ENCODE data around the gene KRT2. TPM values are rescaled to one million over a fixed set of nuclear protein-coding genes. Genes with fewer than 3 reads are reported as not detected.

Gene KRT2
- total RNA-seq, 1 experiment from 2014 or later = not detected

- no peak overlapping the region for H3K27ac ChIP-seq
- no peaks in the 10 kb centered on the region for H3K36me3 ChIP-seq
- H3K4me3 ChIP-seq = no peak overlapping the region
- no peaks in the 10 kb centered on the region for H3K27me3 ChIP-seq
- no peaks in the 10 kb centered on the region for H3K4me1 ChIP-seq
- no peaks in the 10 kb centered on the region for H3K9me3 ChIP-seq (replicated peaks)
- DNase-seq = no peak
Observed at GRCh38 chr12:52630599-52631200, 21.3 kb downstream of the KRT2 start.

- Histone ChIP-seq H3K9me3 (replicated peaks) (no peaks in the 10 kb centered on the region), H3K36me3 (no peaks in the 10 kb centered on the region), H3K27me3 (no peaks in the 10 kb centered on the region), H3K4me1 (no peaks in the 10 kb centered on the region), H3K4me3 (no peak overlapping the region), H3K27ac (no peak overlapping the region)
- no peak for DNase-seq
Observed at GRCh38 chr12:52630008-52630500, 22.0 kb downstream of the KRT2 start.

- Histone ChIP-seq H3K27ac (no peak overlapping the region), H3K27me3 (no peaks in the 10 kb centered on the region), H3K9me3 (replicated peaks) (no peaks in the 10 kb centered on the region), H3K4me3 (no peak overlapping the region), H3K4me1 (no peaks in the 10 kb centered on the region), H3K36me3 (no peaks in the 10 kb centered on the region)
- DNase-seq = no peak
Observed at GRCh38 chr12:52629281-52630007, 22.6 kb downstream of the KRT2 start.

- H3K4me3 ChIP-seq = no peak overlapping the region
- DNase-seq = no peak
- H3K27me3 ChIP-seq = no peaks in the 10 kb centered on the region
- H3K36me3 ChIP-seq = no peaks in the 10 kb centered on the region
- no peaks in the 10 kb centered on the region for H3K4me1 ChIP-seq
- no peak overlapping the region for H3K27ac ChIP-seq
- H3K9me3 ChIP-seq (replicated peaks) = no peaks in the 10 kb centered on the region
Observed at GRCh38 chr12:52628841-52629240, 23.2 kb downstream of the KRT2 start.

- Histone ChIP-seq H3K4me1 (no peaks in the 10 kb centered on the region), H3K27ac (no peak overlapping the region), H3K27me3 (no peaks in the 10 kb centered on the region), H3K4me3 (no peak overlapping the region), H3K9me3 (replicated peaks) (no peaks in the 10 kb centered on the region), H3K36me3 (no peaks in the 10 kb centered on the region)
- DNase-seq = no peak
Observed at GRCh38 chr12:52628111-52628507, 23.9 kb downstream of the KRT2 start.

- H3K4me1 ChIP-seq = no peaks in the 10 kb centered on the region
- H3K27ac ChIP-seq = no peak overlapping the region
- no peak overlapping the region for H3K4me3 ChIP-seq
- H3K9me3 ChIP-seq (replicated peaks) = no peaks in the 10 kb centered on the region
- H3K36me3 ChIP-seq = no peaks in the 10 kb centered on the region
- no peaks in the 10 kb centered on the region for H3K27me3 ChIP-seq
- no peak for DNase-seq
Observed at GRCh38 chr12:52627395-52628110, 24.5 kb downstream of the KRT2 start.

GRCh38 chr12:52622349-52622748 is 29.7 kb downstream of the KRT2 start:
- H3K4me1 ChIP-seq = no peaks in the 10 kb centered on the region
- H3K27me3 ChIP-seq = peaks cover 12% of the 10 kb centered on the region; the same call in 1 of the 2 replicates
- no peaks in the 10 kb centered on the region for H3K36me3 ChIP-seq
- no peak overlapping the region for H3K4me3 ChIP-seq
- no peak overlapping the region for H3K27ac ChIP-seq
- no peaks in the 10 kb centered on the region for H3K9me3 ChIP-seq (replicated peaks)
- DNase-seq = no peak

GRCh38 chr12:52618866-52619265 is 33.1 kb downstream of the KRT2 start:
- Histone ChIP-seq H3K9me3 (replicated peaks) (no peaks in the 10 kb centered on the region), H3K4me1 (no peaks in the 10 kb centered on the region), H3K36me3 (no peaks in the 10 kb centered on the region), H3K27me3 (peaks cover 12% of the 10 kb centered on the region; the same call in 1 of the 2 replicates), H3K4me3 (no peak overlapping the region), H3K27ac (no peak overlapping the region)
- DNase-seq = no peak

GRCh38 chr12:52618216-52618615 is 33.8 kb downstream of the KRT2 start, which contains the start of gene KRT73:
Gene KRT73, minus strand, starts transcription at chr12:52618559. Its CDS starts 35 bp downstream, at chr12:52618524.
- Histone ChIP-seq H3K27ac (no peak within 1 kb of the TSS), H3K4me3 (no peak within 1 kb of the TSS), H3K27me3 (peaks cover 12% of the 10 kb centered on the region; the same call in 1 of the 2 replicates), H3K36me3 (no peaks in the 10 kb centered on the region), H3K4me1 (no peaks in the 10 kb centered on the region), H3K9me3 (replicated peaks) (no peaks in the 10 kb centered on the region)
- DNase-seq = no peak

GRCh38 chr12:52617403-52617785 is 34.6 kb downstream of the KRT2 start:
- H3K27me3 ChIP-seq = peaks cover 12% of the 10 kb centered on the region; the same call in 1 of the 2 replicates
- no peak overlapping the region for H3K27ac ChIP-seq

GRCh38 chr12:52616680-52617402 is 35.2 kb downstream of the KRT2 start:
- Histone ChIP-seq H3K36me3 (no peaks in the 10 kb centered on the region), H3K27ac (no peak overlapping the region), H3K27me3 (peaks cover 12% of the 10 kb centered on the region; the same call in 1 of the 2 replicates), H3K9me3 (replicated peaks) (no peaks in the 10 kb centered on the region), H3K4me3 (no peak overlapping the region), H3K4me1 (no peaks in the 10 kb centered on the region)
- no peak for DNase-seq

More at GRCh38 chr12:52617403-52617785, 34.6 kb downstream of the KRT2 start:
- no peaks in the 10 kb centered on the region for H3K36me3 ChIP-seq
- H3K9me3 ChIP-seq (replicated peaks) = no peaks in the 10 kb centered on the region
- no peak overlapping the region for H3K4me3 ChIP-seq
- no peak for DNase-seq
- no peaks in the 10 kb centered on the region for H3K4me1 ChIP-seq

- Histone ChIP-seq H3K36me3 (no peaks in the 10 kb centered on the region), H3K27me3 (peaks cover 12% of the 10 kb centered on the region; the same call in 1 of the 2 replicates), H3K27ac (no peak overlapping the region), H3K4me1 (no peaks in the 10 kb centered on the region), H3K9me3 (replicated peaks) (no peaks in the 10 kb centered on the region), H3K4me3 (no peak overlapping the region)
- no peak for DNase-seq
Observed at GRCh38 chr12:52615912-52616311, 36.1 kb downstream of the KRT2 start.

- H3K27me3 ChIP-seq = peaks cover 12% of the 10 kb centered on the region; the same call in 1 of the 2 replicates
- H3K27ac ChIP-seq = no peak overlapping the region
- no peaks in the 10 kb centered on the region for H3K36me3 ChIP-seq
- H3K9me3 ChIP-seq (replicated peaks) = no peaks in the 10 kb centered on the region
- no peak for DNase-seq
- no peak overlapping the region for H3K4me3 ChIP-seq
- no peaks in the 10 kb centered on the region for H3K4me1 ChIP-seq
Observed at GRCh38 chr12:52615208-52615868, 36.7 kb downstream of the KRT2 start.

Data from SJCRH30 (cell line).